ENCODE measurements around the gene GPHA2. TPM values are rescaled to one million over a fixed set of nuclear protein-coding genes. Genes with fewer than 3 reads are reported as not detected.

GPHA2 gene
- total and polyA plus RNA-seq, 10 of the 15 experiments (the other 5 are each of a cell fraction or from before 2014, with no cell fraction given): not detected

DNA sequence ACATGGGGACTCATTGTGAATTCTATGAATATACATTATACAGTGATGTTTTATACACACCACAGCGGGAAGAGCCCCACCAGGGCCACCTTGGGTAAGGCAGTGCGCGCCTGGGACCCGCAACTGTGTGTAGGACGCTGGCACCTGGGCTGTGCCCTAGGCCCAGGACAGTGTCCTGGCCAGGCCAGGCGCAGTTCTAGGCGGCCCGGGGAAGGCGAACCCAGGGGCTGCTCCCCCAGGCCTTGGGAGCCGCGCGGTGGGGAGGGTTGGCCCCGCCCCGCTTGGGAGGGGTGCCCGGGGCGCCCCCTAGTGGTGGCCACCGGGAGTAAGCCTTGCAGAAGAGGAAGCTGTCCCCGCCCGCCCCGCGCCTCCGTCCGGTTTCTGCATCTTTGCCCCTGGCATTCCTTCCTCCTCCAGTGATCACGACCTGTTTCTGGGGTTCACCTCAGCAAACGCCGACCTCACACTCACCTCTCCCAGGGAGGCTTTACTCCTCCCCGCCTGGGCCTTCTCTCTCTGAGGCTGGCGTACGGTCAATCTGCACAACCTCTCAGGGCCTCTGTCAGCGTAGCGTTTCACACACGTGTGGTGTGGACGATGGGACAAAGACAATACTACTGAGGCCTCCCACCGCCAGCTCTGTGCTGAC, 47.8 kb downstream of the GPHA2 start:
- Histone ChIP-seq H3K36me3 (ENCODE audit: control insufficient read depth in 2 of 2, insufficient read depth in 2 of 2, low read length in 1 of 2) (no peaks in the 10 kb centered on the region), H4K20me1 (ENCODE audit: control insufficient read depth, insufficient read depth) (no peaks in the 10 kb centered on the region), H3K4me2 (ENCODE audit: control insufficient read depth, insufficient read depth) (peak overlapping the region; percentile 69), H3K9me3 (replicated peaks; ENCODE audit: control insufficient read depth, insufficient read depth, low read length) (no peaks in the 10 kb centered on the region), H3K4me3 (0 out of 2 replicates have a peak overlapping the region, but pooled peaks have one; percentile 3), H3K9ac (ENCODE audit: control insufficient read depth, insufficient read depth, low read length) (0 out of 2 replicates have a peak overlapping the region, but pooled peaks have one; percentile 18), H2AFZ (ENCODE audit: control insufficient read depth, low read depth, low read length) (peak overlapping the region; percentile 96), H3K79me2 (ENCODE audit: control insufficient read depth, insufficient read depth, low read length) (no peaks in the 10 kb centered on the region), H3K27me3 (replicated peaks in 1 of 2; ENCODE audit: control insufficient read depth in 2 of 2, insufficient read depth in 2 of 2, low read length in 1 of 2) (no peaks in the 10 kb centered on the region), H3K27ac (ENCODE audit: control insufficient read depth, insufficient read depth) (peak overlapping the region; percentile 27; the same call in 1 of the 2 replicates), H3K4me1 (ENCODE audit: control insufficient read depth, insufficient read depth, low read length) (peaks cover 12% of the 10 kb centered on the region)
- ATAC-seq (peak; percentile 97), DNase-seq (ENCODE audit: low read depth, low spot score) (no peak), FAIRE-seq (peak; percentile 65)
- 6% methylated on average over 34 of the region's 34 CpGs for WGBS (ENCODE audit: insufficient coverage, insufficient replicate concordance, low lambda C conversion rate, missing lambda C conversion rate)
- ChIA-PET CTCF (interaction anchor here (0.7 to 30.0 kb wide), 11 partner anchors 11 to 187 kb away, joined by 3 to 1208 read pairs (median 3); partner anchors contain the start of genes BATF2, CDC42BPG and EHD1), RAD21 (ENCODE audit: unreplicated experiment) (interaction anchor here (0.7 to 4.7 kb wide), 9 partner anchors 9 to 40 kb away, joined by 3 to 61 read pairs (median 4); partner anchors contain the start of gene EHD1), SMC1A (ENCODE audit: uncharacterized antibody, unreplicated experiment) (interaction anchor here (0.6 to 6.1 kb wide), 7 partner anchors 9 to 40 kb away, joined by 3 to 54 read pairs (median 3); partner anchors contain the start of gene EHD1), POLR2A (interaction anchor here (0.7 to 19.9 kb wide), 3 partner anchors 10 to 89 kb away, joined by 3 to 620 read pairs (median 19); partner anchors contain the start of gene EHD1)
- in situ Hi-C loops (cut with MboI): no loop called here
- BruUV-seq (replicated peaks): no TSS peak
- intact Hi-C loops (cut with micrococcal nuclease; ENCODE audit: unreplicated experiment): no loop called here
- TF ChIP-seq ATF7 (IDR thresholded peaks at IDR 0.05; ENCODE audit: low read depth) (no peak), ZNF622 (IDR thresholded peaks at IDR 0.05) (no peak), RBBP5 (conservative IDR thresholded peaks at IDR 0.05) (no peak), MYC (IDR thresholded peaks at IDR 0.05; ENCODE audit: insufficient read depth, insufficient read length, insufficient replicate concordance, low read length, severe bottlenecking) (no peak), ZNF24 (IDR thresholded peaks at IDR 0.05) (no peak), BACH1 (IDR thresholded peaks at IDR 0.05; ENCODE audit: borderline replicate concordance) (no peak), PAX5 (IDR thresholded peaks at IDR 0.05; ENCODE audit: borderline replicate concordance, low read depth, low read length) (no peak), EED (IDR thresholded peaks at IDR 0.05; ENCODE audit: low read depth) (no peak), HCFC1 (IDR thresholded peaks at IDR 0.05; ENCODE audit: low read length) (no peak), STAT1 (conservative IDR thresholded peaks at IDR 0.05) (no peak), SRF (IDR thresholded peaks at IDR 0.05; ENCODE audit: low read depth in 2 of 2, low read length in 2 of 2) (no peak), CHD4 (IDR thresholded peaks at IDR 0.05) (no peak), CHD2 (IDR thresholded peaks at IDR 0.05; ENCODE audit: borderline replicate concordance, low read depth, low read length) (no peak), ZNF207 (IDR thresholded peaks at IDR 0.05; ENCODE audit: borderline replicate concordance) (peak; percentile 58; the same call in 1 of the 2 replicates), POLR2AphosphoS5 (IDR thresholded peaks at IDR 0.05; ENCODE audit: low read length) (no peak), YY1 (IDR thresholded peaks at IDR 0.05; ENCODE audit: low read depth, low read length) (peak; percentile 72; the same call in 1 of the 2 replicates), ZZZ3 (IDR thresholded peaks at IDR 0.05; ENCODE audit: control insufficient read depth, insufficient read length, low read depth) (no peak)
- TF ChIP-seq, protein P1, sequence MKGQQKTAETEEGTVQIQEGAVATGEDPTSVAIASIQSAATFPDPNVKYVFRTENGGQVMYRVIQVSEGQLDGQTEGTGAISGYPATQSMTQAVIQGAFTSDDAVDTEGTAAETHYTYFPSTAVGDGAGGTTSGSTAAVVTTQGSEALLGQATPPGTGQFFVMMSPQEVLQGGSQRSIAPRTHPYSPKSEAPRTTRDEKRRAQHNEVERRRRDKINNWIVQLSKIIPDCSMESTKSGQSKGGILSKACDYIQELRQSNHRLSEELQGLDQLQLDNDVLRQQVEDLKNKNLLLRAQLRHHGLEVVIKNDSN (IDR thresholded peaks at IDR 0.05; ENCODE audit: borderline replicate concordance, extremely low read length, insufficient read depth, low read depth, low read length): no peak
- TF ChIP-seq, protein P2, sequence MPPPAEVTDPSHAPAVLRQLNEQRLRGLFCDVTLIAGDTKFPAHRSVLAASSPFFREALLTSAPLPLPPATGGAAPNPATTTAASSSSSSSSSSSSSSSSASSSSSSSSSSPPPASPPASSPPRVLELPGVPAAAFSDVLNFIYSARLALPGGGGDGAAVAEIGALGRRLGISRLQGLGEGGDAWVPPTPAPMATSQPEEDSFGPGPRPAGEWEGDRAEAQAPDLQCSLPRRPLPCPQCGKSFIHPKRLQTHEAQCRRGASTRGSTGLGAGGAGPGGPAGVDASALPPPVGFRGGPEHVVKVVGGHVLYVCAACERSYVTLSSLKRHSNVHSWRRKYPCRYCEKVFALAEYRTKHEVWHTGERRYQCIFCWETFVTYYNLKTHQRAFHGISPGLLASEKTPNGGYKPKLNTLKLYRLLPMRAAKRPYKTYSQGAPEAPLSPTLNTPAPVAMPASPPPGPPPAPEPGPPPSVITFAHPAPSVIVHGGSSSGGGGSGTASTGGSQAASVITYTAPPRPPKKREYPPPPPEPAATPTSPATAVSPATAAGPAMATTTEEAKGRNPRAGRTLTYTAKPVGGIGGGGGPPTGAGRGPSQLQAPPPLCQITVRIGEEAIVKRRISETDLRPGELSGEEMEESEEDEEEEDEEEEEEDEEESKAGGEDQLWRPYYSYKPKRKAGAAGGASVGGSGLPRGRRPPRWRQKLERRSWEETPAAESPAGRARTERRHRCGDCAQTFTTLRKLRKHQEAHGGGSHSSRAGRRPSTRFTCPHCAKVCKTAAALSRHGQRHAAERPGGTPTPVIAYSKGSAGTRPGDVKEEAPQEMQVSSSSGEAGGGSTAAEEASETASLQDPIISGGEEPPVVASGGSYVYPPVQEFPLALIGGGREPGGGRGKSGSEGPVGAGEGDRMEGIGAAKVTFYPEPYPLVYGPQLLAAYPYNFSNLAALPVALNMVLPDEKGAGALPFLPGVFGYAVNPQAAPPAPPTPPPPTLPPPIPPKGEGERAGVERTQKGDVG (CRISPR knock-in tag; IDR thresholded peaks at IDR 0.05): no peak
- TF ChIP-seq, protein P3, sequence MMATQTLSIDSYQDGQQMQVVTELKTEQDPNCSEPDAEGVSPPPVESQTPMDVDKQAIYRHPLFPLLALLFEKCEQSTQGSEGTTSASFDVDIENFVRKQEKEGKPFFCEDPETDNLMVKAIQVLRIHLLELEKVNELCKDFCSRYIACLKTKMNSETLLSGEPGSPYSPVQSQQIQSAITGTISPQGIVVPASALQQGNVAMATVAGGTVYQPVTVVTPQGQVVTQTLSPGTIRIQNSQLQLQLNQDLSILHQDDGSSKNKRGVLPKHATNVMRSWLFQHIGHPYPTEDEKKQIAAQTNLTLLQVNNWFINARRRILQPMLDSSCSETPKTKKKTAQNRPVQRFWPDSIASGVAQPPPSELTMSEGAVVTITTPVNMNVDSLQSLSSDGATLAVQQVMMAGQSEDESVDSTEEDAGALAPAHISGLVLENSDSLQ (IDR thresholded peaks at IDR 0.05): no peak

All from GM12878 (cell line).